CD8-positive, alpha-beta memory T cell (primary cell): ENCODE results near the gene PDGFRB. TPM values are rescaled to one million over a fixed set of nuclear protein-coding genes. Genes with fewer than 3 reads are reported as not detected.
A peak's percentile ranks its signal among the peaks of the same experiment; 100 is the strongest.

ENCODE experiments used
- CTCF ChIA-PET: fragments of 350-600 bp; sonication (Branson Sonifier 250); formaldehyde crosslinking; loops from one replicate; lab custom pipeline; 2021; ENCODE audit warnings: antibody characterized with exemption; lab: Charles Lee
- POLR2A ChIA-PET: fragments of 350-600 bp; sonication (Branson Sonifier 250); formaldehyde crosslinking; loops from one replicate; lab custom pipeline; 2021; ENCODE audit warnings: antibody characterized with exemption; lab: Charles Lee
- DNase-seq, 5 donors: peaks; one replicate each; pipeline versions ENCODE4 v3.0.0 to v3.0.0-alpha.2; 2020 to 2022; ENCODE audit warnings: mixed read lengths in 1 of 5
- H3K27ac ChIP-seq: one replicate; pipeline ENCODE4 v1.7.0; 2013; ENCODE audit warnings: low read depth, mild to moderate bottlenecking, low read length, moderate library complexity
- H3K27me3 ChIP-seq: 2 replicates; pipeline ENCODE4 v1.7.0; 2013; ENCODE audit warnings: low read length, mild to moderate bottlenecking; ENCODE audit not compliant: insufficient read depth, poor library complexity, severe bottlenecking
- H3K36me3 ChIP-seq: 2 replicates; pipeline ENCODE4 v1.7.0; 2013; ENCODE audit warnings: mild to moderate bottlenecking, low read length, moderate library complexity; ENCODE audit not compliant: insufficient read depth
- H3K4me1 ChIP-seq: 2 replicates; pipeline ENCODE4 v1.7.0; 2013; ENCODE audit warnings: mild to moderate bottlenecking, low read length, moderate library complexity; ENCODE audit not compliant: insufficient read depth
- H3K4me3 ChIP-seq: 2 replicates; pipeline ENCODE4 v1.7.0; 2013; ENCODE audit warnings: mild to moderate bottlenecking, low read length
- H3K9me3 ChIP-seq: 2 replicates; pipeline ENCODE4 v1.7.0; 2013; ENCODE audit warnings: mild to moderate bottlenecking, low read length
- H3K27ac Mint-ChIP-seq, 8 donors: one replicate each; pipeline ENCODE4 v1.8.0; 2020 to 2021; ENCODE audit warnings: mixed read lengths in 8 of 8, mild to moderate bottlenecking in 6 of 8, inconsistent platforms in 3 of 8, moderate library complexity in 3 of 8
- H3K27me3 Mint-ChIP-seq, 2 donors: one replicate each; pipeline ENCODE4 v1.8.0; 2020 to 2021; ENCODE audit warnings: mixed read lengths in 2 of 2, mild to moderate bottlenecking in 1 of 2, moderate library complexity in 1 of 2
- H3K36me3 Mint-ChIP-seq, 3 donors: one replicate each; pipeline ENCODE4 v1.8.0; 2020 to 2021; ENCODE audit warnings: mixed read lengths in 3 of 3, inconsistent platforms in 1 of 3, mild to moderate bottlenecking in 1 of 3
- H3K4me1 Mint-ChIP-seq, 3 donors: one replicate each; pipeline ENCODE4 v1.8.0; 2020 to 2021; ENCODE audit warnings: mixed read lengths in 3 of 3, inconsistent platforms in 1 of 3, mild to moderate bottlenecking in 1 of 3
- H3K4me3 Mint-ChIP-seq, 7 donors: one replicate each; pipeline ENCODE4 v1.8.0; 2020 to 2021; ENCODE audit warnings: mixed read lengths in 7 of 7, mild to moderate bottlenecking in 6 of 7, moderate library complexity in 4 of 7, inconsistent platforms in 2 of 7
- H3K9me3 Mint-ChIP-seq, 5 donors: one replicate each; pipeline ENCODE4 v1.8.0; 2020 to 2022; ENCODE audit warnings: mixed read lengths in 5 of 5, mild to moderate bottlenecking in 3 of 5, moderate library complexity in 2 of 5, inconsistent platforms in 1 of 5
- polyA plus RNA-seq: library from polyadenylated mRNA; unstranded; fragments of 300-500 nt; fragmentation: Illumina TruSeq; gene quantifications from one replicate; pipeline ENCODE4 v1.2.3, GENCODE V29; 2021
- total RNA-seq, 2 experiments: library from RNA; stranded (reverse); gene quantifications; one replicate each; pipeline ENCODE4 v1.2.3, GENCODE V29; 2021

Gene PDGFRB
- 1 to 10 TPM in 1 of 2 experiments, under 1 TPM in 1; 0.66 to 2.0 TPM for total RNA-seq
- polyA plus RNA-seq = 0.81 TPM

- Histone ChIP-seq H3K4me3 (peak within 1 kb of the TSS; percentile 37), H3K9me3 (no peaks in the 10 kb centered on the region), H3K27me3 (no peaks in the 10 kb centered on the region), H3K4me1 (peaks cover 6% of the 10 kb centered on the region), H3K36me3 (no peaks in the 10 kb centered on the region), H3K27ac (no peak within 1 kb of the TSS)
- Mint-ChIP-seq H3K27me3 (peaks cover 6 to 18% of the 10 kb centered on the region in 2 donors), H3K36me3 (no peaks in the 10 kb centered on the region), H3K4me3 (peak within 1 kb of the TSS; percentile 84 to 96 (median 87)), H3K4me1 (peaks cover 6 to 10% (median 7%) of the 10 kb centered on the region in 3 donors), H3K27ac (peak within 1 kb of the TSS in 5 of 8 donors; percentile 14 to 79 (median 61)), H3K9me3 (no peaks in the 10 kb centered on the region)
- ChIA-PET CTCF (no interaction called here), POLR2A (interaction anchor here (0.7 to 1.2 kb wide), 2 partner anchors 9 to 109 kb away, joined by 3 to 4 read pairs; no protein-coding TSS in a partner anchor)
- peak; percentile 34 to 74 (median 47) for DNase-seq
These were observed at the start of gene PDGFRB for GRCh38 chr5:150155258-150156026. TSS of gene PDGFRB (minus strand) at chr5:150155845. CDS start at chr5:150137047, 18,798 bp downstream.

GRCh38 chr5:150204590-150204960 lies 48.9 kb upstream of the PDGFRB start:
- Histone ChIP-seq H3K27ac (no peak overlapping the region), H3K27me3 (no peaks in the 10 kb centered on the region), H3K4me3 (no peak overlapping the region), H3K4me1 (peaks cover 13% of the 10 kb centered on the region), H3K9me3 (no peaks in the 10 kb centered on the region), H3K36me3 (no peaks in the 10 kb centered on the region)
- CTCF ChIA-PET = interaction anchor here (2.5 kb wide), 1 partner anchor 14 kb away, joined by 10 read pairs; no protein-coding TSS in a partner anchor
- Mint-ChIP-seq H3K27ac (no peak overlapping the region), H3K36me3 (no peaks in the 10 kb centered on the region), H3K27me3 (peaks cover 10 to 37% of the 10 kb centered on the region in 2 donors), H3K9me3 (no peaks in the 10 kb centered on the region), H3K4me1 (peaks cover 18 to 25% (median 19%) of the 10 kb centered on the region in 3 donors), H3K4me3 (no peak overlapping the region)
- no peak for DNase-seq
- POLR2A ChIA-PET = no interaction called here

GRCh38 chr5:150203832-150204589 lies 48.4 kb upstream of the PDGFRB start:
- no peaks in the 10 kb centered on the region for H3K36me3 Mint-ChIP-seq
- no peak overlapping the region for H3K27ac Mint-ChIP-seq
- H3K27me3 Mint-ChIP-seq = peaks cover 6 to 40% of the 10 kb centered on the region in 2 donors
- H3K9me3 Mint-ChIP-seq = no peaks in the 10 kb centered on the region
- Histone ChIP-seq H3K27ac (no peak overlapping the region), H3K4me1 (peaks cover 8% of the 10 kb centered on the region), H3K27me3 (no peaks in the 10 kb centered on the region), H3K9me3 (no peaks in the 10 kb centered on the region), H3K36me3 (no peaks in the 10 kb centered on the region), H3K4me3 (no peak overlapping the region)
- no peak overlapping the region for H3K4me3 Mint-ChIP-seq
- CTCF ChIA-PET = interaction anchor here (1.1 kb wide), 1 partner anchor 14 kb away, joined by 3 read pairs; no protein-coding TSS in a partner anchor
- POLR2A ChIA-PET = no interaction called here
- peaks cover 13 to 20% (median 14%) of the 10 kb centered on the region in 3 donors for H3K4me1 Mint-ChIP-seq
- DNase-seq = no peak

- Histone ChIP-seq H3K4me1 (no peaks in the 10 kb centered on the region), H3K36me3 (no peaks in the 10 kb centered on the region), H3K4me3 (no peak overlapping the region), H3K27me3 (no peaks in the 10 kb centered on the region), H3K27ac (no peak overlapping the region), H3K9me3 (no peaks in the 10 kb centered on the region)
- no peak for DNase-seq
- Mint-ChIP-seq H3K27ac (no peak overlapping the region), H3K4me3 (no peak overlapping the region), H3K27me3 (peaks cover 7 to 32% of the 10 kb centered on the region in 2 donors), H3K36me3 (no peaks in the 10 kb centered on the region), H3K9me3 (no peaks in the 10 kb centered on the region), H3K4me1 (peaks cover 0 to 5% (median 2%) of the 10 kb centered on the region in 3 donors)
- POLR2A ChIA-PET = no interaction called here
- CTCF ChIA-PET = interaction anchor here (2.0 kb wide), 1 partner anchor 13 kb away, joined by 5 read pairs; no protein-coding TSS in a partner anchor
These were observed 46.9 kb upstream of the PDGFRB start for GRCh38 chr5:150202501-150202900.

DNA sequence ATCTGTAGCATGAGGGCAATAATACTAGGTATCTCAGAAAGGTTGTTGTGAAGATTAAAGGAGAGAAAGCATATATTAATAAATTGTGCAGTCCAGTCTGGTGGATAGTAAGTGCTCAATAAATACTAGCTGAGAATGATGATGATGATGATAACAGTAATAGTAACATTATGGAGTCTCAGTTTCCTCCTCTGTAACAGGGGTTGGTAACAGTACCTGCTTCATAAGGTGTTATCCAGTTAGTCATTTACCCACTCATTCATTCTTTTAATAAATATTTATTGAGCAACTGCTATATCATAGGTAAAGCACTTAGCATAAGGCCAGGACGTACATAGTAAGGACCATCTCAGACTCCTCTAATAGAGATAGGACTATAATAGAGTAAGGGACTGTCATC lies 41.8 kb upstream of the PDGFRB start:
- Mint-ChIP-seq H3K36me3 (no peaks in the 10 kb centered on the region), H3K4me1 (no peaks in the 10 kb centered on the region), H3K9me3 (peaks cover 0 to 4% (median 0%) of the 10 kb centered on the region in 5 donors), H3K4me3 (peak overlapping the region in 1 of 7 donors; percentile 16), H3K27me3 (peaks cover 12 to 44% of the 10 kb centered on the region in 2 donors), H3K27ac (no peak overlapping the region)
- Histone ChIP-seq H3K4me3 (no peak overlapping the region), H3K9me3 (no peaks in the 10 kb centered on the region), H3K27me3 (no peaks in the 10 kb centered on the region), H3K36me3 (no peaks in the 10 kb centered on the region), H3K4me1 (no peaks in the 10 kb centered on the region), H3K27ac (no peak overlapping the region)
- no peak for DNase-seq
- CTCF ChIA-PET = no interaction called here
- POLR2A ChIA-PET = interaction anchor here (0.6 kb wide), 1 partner anchor 12 kb away, joined by 3 read pairs; no protein-coding TSS in a partner anchor

DNA sequence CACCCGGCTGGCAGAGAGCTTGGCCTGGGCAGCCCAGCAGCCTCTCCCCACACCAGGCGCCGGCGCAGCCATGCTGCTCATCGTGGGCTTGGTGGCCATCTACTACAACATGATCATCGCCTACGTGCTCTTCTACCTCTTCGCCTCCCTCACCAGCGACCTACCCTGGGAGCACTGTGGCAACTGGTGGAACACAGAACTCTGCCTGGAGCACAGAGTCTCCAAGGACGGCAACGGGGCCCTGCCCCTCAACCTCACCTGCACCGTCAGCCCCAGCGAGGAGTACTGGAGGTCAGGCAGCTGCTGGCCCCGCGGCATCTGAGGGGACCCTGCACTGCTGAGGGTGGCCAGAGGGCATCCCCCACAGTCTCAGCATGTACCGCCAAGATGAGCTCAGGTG lies 41.3 kb upstream of the PDGFRB start:
- Mint-ChIP-seq H3K4me3 (no peak overlapping the region), H3K27ac (no peak overlapping the region), H3K36me3 (no peaks in the 10 kb centered on the region), H3K4me1 (no peaks in the 10 kb centered on the region), H3K27me3 (peaks cover 14 to 43% of the 10 kb centered on the region in 2 donors), H3K9me3 (peaks cover 0 to 4% (median 0%) of the 10 kb centered on the region in 5 donors)
- ChIA-PET POLR2A (interaction anchor here (0.6 kb wide), 1 partner anchor 13 kb away, joined by 3 read pairs; no protein-coding TSS in a partner anchor), CTCF (no interaction called here)
- Histone ChIP-seq H3K4me3 (no peak overlapping the region), H3K9me3 (no peaks in the 10 kb centered on the region), H3K36me3 (no peaks in the 10 kb centered on the region), H3K4me1 (no peaks in the 10 kb centered on the region), H3K27ac (no peak overlapping the region), H3K27me3 (no peaks in the 10 kb centered on the region)
- DNase-seq = no peak

DNA sequence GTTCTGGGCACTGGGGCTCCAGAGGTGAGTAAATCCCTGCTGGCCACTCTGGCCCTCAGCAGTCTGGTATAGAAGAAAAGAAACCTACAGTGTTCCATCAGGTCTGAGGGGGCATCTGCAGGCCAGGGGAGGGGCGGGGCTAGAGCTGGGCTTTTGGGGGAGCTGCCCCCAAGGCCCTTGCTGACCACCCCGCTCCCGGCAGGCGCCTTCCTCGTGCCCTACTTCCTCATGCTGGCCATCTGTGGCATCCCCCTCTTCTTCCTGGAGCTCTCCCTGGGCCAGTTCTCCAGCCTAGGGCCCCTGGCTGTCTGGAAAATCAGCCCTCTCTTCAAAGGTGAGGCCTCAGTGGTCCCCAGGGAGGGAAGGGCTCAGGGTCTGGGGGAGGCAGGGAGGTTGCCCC lies 40.9 kb upstream of the PDGFRB start:
- Histone ChIP-seq H3K4me3 (no peak overlapping the region), H3K36me3 (no peaks in the 10 kb centered on the region), H3K4me1 (no peaks in the 10 kb centered on the region), H3K27ac (no peak overlapping the region), H3K27me3 (no peaks in the 10 kb centered on the region), H3K9me3 (no peaks in the 10 kb centered on the region)
- no peaks in the 10 kb centered on the region for H3K36me3 Mint-ChIP-seq
- peaks cover 16 to 46% of the 10 kb centered on the region in 2 donors for H3K27me3 Mint-ChIP-seq
- H3K4me1 Mint-ChIP-seq = no peaks in the 10 kb centered on the region
- DNase-seq = no peak
- ChIA-PET POLR2A (no interaction called here), CTCF (no interaction called here)
- no peak overlapping the region for H3K27ac Mint-ChIP-seq
- H3K4me3 Mint-ChIP-seq = no peak overlapping the region
- peaks cover 0 to 4% (median 0%) of the 10 kb centered on the region in 5 donors for H3K9me3 Mint-ChIP-seq
